MCF 10A (cell line): ENCODE data around the gene SENP7. TPM values are rescaled to one million over a fixed set of nuclear protein-coding genes. Genes with fewer than 3 reads are reported as not detected.
"Not testable (repeated sequence)": the region's sequence is repeated elsewhere in the genome, so short reads cannot be mapped to it uniquely, and the experiment has no call there.

ENCODE experiments used
- BruUV-seq: library from RNA; stranded (reverse); fragments of 400-500 nt; replicated peaks from 2 replicates; lab custom pipeline; 2021; lab: Mats Ljungman, UMichigan
- CTCF ChIA-PET: fragments of 300-600 bp; sonication (Branson Sonifier 250); formaldehyde crosslinking; extraction: SDS; loops from one replicate; lab custom pipeline; 2021; ENCODE audit warnings: antibody characterized with exemption, inconsistent platforms; lab: Yijun Ruan, JAX
- POLR2A ChIA-PET: fragments of 300-600, 350-650 bp; sonication (Branson Sonifier 250); formaldehyde crosslinking; extraction: SDS; loops from one replicate; lab custom pipeline; 2020; ENCODE audit warnings: antibody characterized with exemption, inconsistent platforms; lab: Yijun Ruan, JAX
- DNase-seq: peaks from one replicate; pipeline ENCODE4 v3.0.0-alpha.2; 2018; ENCODE audit not compliant: unreplicated experiment
- H3K27ac Mint-ChIP-seq: one replicate; pipeline ENCODE4 v1.8.0; 2022; ENCODE audit warnings: mild to moderate bottlenecking, low read depth, mixed read lengths; ENCODE audit not compliant: unreplicated experiment
- H3K27me3 Mint-ChIP-seq: one replicate; pipeline ENCODE4 v1.8.0; 2022; ENCODE audit warnings: mixed read lengths; ENCODE audit not compliant: insufficient read depth, unreplicated experiment
- H3K36me3 Mint-ChIP-seq: one replicate; pipeline ENCODE4 v1.8.0; 2022; ENCODE audit warnings: mild to moderate bottlenecking, moderate library complexity, mixed read lengths; ENCODE audit not compliant: insufficient read depth, unreplicated experiment
- H3K4me1 Mint-ChIP-seq: one replicate; pipeline ENCODE4 v1.8.0; 2022; ENCODE audit warnings: mixed read lengths; ENCODE audit not compliant: insufficient read depth, unreplicated experiment
- H3K4me3 Mint-ChIP-seq: one replicate; pipeline ENCODE4 v1.8.0; 2022; ENCODE audit warnings: mild to moderate bottlenecking, moderate library complexity, mixed read lengths; ENCODE audit not compliant: unreplicated experiment
- H3K9me3 Mint-ChIP-seq: one replicate; pipeline ENCODE4 v1.8.0; 2022; ENCODE audit warnings: mixed read lengths; ENCODE audit not compliant: unreplicated experiment
- intact Hi-C: fragments of 100-400 bp; cut with micrococcal nuclease; formaldehyde crosslinking; loops from 2 replicates; pipeline ENCODE4 v1.14.1; 2022
- total RNA-seq: library from RNA; stranded (reverse); gene quantifications from 2 replicates; pipeline ENCODE4 v1.2.3, GENCODE V29; 2022
- TF ChIP-seq, protein P1 (sequence below): fragments of 200-600 bp; IDR thresholded peaks from one replicate; pipeline ENCODE4 v1.8.0; 2022; ENCODE audit warnings: antibody characterized with exemption, mild to moderate bottlenecking; ENCODE audit not compliant: unreplicated experiment

Gene SENP7
- total RNA-seq, 1 experiment from 2014 or later, result 11.9 TPM

DNA sequence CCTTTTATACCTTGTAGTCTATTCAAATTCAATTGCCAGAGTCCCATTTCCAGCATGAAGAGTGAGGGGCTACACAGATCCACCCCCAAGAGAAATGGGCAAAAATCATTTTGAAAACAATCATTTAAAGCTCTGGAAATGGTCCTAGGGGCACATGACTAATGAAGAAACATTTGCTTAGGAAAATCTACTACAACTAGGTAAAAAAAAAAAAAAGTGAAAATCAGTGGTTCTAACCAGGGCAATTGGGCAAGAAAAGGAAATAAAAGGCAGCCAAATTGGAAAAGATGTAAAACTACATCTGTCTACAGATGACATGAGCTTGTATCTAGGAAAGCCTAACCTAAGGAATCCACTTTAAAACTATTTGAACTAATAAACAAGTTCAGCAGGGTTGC, 202.0 kb downstream of the SENP7 start:
- H3K27ac Mint-ChIP-seq, result no peak overlapping the region
- no peak for DNase-seq
- H3K36me3 Mint-ChIP-seq, result no peaks in the 10 kb centered on the region

DNA sequence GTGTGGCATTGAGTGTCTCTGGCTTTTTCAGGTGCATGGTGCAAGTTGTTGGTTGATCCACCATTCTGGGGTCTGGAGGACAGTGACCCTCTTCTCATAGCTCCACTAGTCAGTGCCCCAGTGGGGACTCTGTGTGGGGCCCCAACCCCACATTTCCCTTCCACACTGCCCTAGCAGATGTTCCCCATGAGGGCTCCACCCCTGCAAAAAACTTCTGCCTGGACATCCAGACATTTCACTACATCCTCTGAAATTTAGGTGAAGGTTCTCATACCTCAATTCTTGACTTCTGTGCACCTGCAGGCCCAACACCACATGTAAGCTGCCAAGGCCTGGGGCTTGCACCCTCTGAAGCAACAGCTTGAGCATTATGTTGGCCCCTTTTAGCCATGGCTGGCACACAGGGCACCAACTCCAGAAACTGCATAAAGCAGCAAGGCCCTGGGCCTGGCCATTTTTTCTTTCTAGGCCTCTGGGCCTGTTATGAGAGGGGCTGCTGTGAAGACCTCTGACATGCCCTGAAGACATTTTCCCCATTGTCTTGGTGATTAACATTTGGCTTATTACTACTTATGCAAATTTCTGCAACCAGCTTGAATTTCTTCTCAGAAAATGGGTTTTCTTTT, 204.8 kb downstream of the SENP7 start:
- intact Hi-C loops, H3K36me3 Mint-ChIP-seq, DNase-seq, H3K27ac Mint-ChIP-seq, H3K4me1 Mint-ChIP-seq, CTCF ChIA-PET, BruUV-seq, H3K4me3 Mint-ChIP-seq, H3K27me3 Mint-ChIP-seq: not testable (repeated sequence)
- peaks cover 18% of the 10 kb centered on the region for H3K9me3 Mint-ChIP-seq
- POLR2A ChIA-PET, result interaction anchor here (0.7 kb wide), 1 partner anchor 936 kb away, joined by 3 read pairs; no protein-coding TSS in a partner anchor

More for the DNA sequence above, 202.0 kb downstream of the SENP7 start:
- Mint-ChIP-seq H3K27me3 (no peaks in the 10 kb centered on the region), H3K4me3 (no peak overlapping the region), H3K4me1 (no peaks in the 10 kb centered on the region), H3K9me3 (peaks cover 18% of the 10 kb centered on the region)
- intact Hi-C loops, result no loop called here
- POLR2A ChIA-PET, result interaction anchor here (0.7 to 1.2 kb wide), 2 partner anchors 17 to 22 kb away, joined by 3 read pairs; no protein-coding TSS in a partner anchor
- CTCF ChIA-PET, result interaction anchor here (0.6 to 0.9 kb wide), 5 partner anchors 9 to 398 kb away, joined by 3 read pairs; no protein-coding TSS in a partner anchor
- BruUV-seq, result no TSS peak
- TF ChIP-seq, protein P1, sequence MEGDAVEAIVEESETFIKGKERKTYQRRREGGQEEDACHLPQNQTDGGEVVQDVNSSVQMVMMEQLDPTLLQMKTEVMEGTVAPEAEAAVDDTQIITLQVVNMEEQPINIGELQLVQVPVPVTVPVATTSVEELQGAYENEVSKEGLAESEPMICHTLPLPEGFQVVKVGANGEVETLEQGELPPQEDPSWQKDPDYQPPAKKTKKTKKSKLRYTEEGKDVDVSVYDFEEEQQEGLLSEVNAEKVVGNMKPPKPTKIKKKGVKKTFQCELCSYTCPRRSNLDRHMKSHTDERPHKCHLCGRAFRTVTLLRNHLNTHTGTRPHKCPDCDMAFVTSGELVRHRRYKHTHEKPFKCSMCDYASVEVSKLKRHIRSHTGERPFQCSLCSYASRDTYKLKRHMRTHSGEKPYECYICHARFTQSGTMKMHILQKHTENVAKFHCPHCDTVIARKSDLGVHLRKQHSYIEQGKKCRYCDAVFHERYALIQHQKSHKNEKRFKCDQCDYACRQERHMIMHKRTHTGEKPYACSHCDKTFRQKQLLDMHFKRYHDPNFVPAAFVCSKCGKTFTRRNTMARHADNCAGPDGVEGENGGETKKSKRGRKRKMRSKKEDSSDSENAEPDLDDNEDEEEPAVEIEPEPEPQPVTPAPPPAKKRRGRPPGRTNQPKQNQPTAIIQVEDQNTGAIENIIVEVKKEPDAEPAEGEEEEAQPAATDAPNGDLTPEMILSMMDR, result no peak

DNA sequence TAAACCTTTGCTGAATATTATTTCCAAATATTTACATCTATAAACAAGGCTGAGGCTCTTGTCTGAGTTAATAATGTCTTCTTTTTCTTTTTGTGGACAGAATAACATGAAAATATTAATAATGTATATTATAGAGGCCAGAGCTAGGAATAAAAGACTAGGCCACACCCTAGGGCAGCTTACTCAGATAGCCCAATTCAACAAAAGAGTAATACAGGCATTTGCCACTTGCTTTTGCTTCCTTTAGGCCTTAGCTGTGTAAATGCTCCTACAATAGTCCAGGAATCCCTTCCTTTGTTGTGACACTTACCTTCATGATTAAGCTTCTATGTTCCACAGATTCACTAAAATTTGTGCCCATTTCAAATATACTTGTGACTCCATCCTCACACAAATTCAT, 209.2 kb downstream of the SENP7 start:
- intact Hi-C loops, result no loop called here
- BruUV-seq, result no TSS peak
- no peak for DNase-seq
- H3K4me1 Mint-ChIP-seq, result no peaks in the 10 kb centered on the region
- H3K9me3 Mint-ChIP-seq, result peaks cover 24% of the 10 kb centered on the region
- CTCF ChIA-PET, result interaction anchor here (1.1 kb wide), 1 partner anchor 17 kb away, joined by 4 read pairs; no protein-coding TSS in a partner anchor
- H3K4me3 Mint-ChIP-seq, result no peak overlapping the region
- H3K36me3 Mint-ChIP-seq, result peaks cover 5% of the 10 kb centered on the region
- H3K27me3 Mint-ChIP-seq, result no peaks in the 10 kb centered on the region
- no peak overlapping the region for H3K27ac Mint-ChIP-seq
- TF ChIP-seq, protein P1, result no peak
- POLR2A ChIA-PET, result interaction anchor here (0.7 to 2.2 kb wide), 2 partner anchors 9 to 656 kb away, joined by 5 to 6 read pairs; no protein-coding TSS in a partner anchor

DNA sequence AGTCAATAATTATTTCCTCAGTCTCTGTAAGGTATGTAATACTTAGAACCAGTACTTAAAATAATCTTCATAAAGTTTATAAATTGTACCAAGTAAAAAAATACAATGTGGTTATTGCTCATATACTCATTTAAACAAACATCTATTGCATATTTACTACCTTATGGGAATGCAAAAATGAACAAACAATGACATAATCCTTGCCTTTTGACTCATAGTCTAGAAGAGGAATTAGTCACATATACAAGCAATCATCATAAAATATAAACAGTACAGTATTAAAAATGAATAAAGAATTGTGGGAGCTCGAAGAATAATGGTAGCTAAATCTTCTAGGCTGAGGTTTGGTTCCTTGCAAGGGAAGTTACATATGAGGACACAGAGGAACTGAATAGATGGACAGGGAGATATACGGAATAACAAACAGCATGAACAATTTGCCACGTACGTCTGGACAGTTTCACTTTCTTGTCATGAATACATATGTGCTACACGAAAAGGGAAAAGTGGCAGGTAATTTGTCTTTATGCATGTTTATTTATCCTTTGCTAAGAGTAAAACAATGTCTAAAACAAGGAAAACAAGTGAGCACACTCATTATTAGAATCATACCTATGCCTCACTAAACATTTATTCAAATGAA, 209.8 kb downstream of the SENP7 start:
- Mint-ChIP-seq H3K27me3 (no peaks in the 10 kb centered on the region), H3K9me3 (peaks cover 22% of the 10 kb centered on the region), H3K4me3 (no peak overlapping the region), H3K36me3 (peaks cover 5% of the 10 kb centered on the region), H3K4me1 (no peaks in the 10 kb centered on the region), H3K27ac (no peak overlapping the region)
- CTCF ChIA-PET, result interaction anchor here (0.8 kb wide), 1 partner anchor 1108 kb away, joined by 5 read pairs; no protein-coding TSS in a partner anchor
- BruUV-seq, result no TSS peak
- DNase-seq, result peak; percentile 8
- intact Hi-C loops, result no loop called here
- TF ChIP-seq, protein P1, result no peak
- POLR2A ChIA-PET, result interaction anchor here (0.7 to 2.2 kb wide), 2 partner anchors 10 to 655 kb away, joined by 5 to 6 read pairs; no protein-coding TSS in a partner anchor
